ENCODE measurements around the gene GRAP2. TPM values are rescaled to one million over a fixed set of nuclear protein-coding genes. Genes with fewer than 3 reads are reported as not detected.

GRAP2 gene
- total RNA-seq, 1 experiment from 2014 or later: 0.12 TPM

GRCh38 chr22:39906207-39906606 is 5.3 kb downstream of the GRAP2 start:
- no peaks in the 10 kb centered on the region for H3K36me3 Mint-ChIP-seq (ENCODE audit: insufficient read depth, unreplicated experiment)
- ChIA-PET POLR2A (no interaction called here), CTCF (no interaction called here)
- intact Hi-C loops (cut with micrococcal nuclease): no loop called here
- H3K4me1 Mint-ChIP-seq (ENCODE audit: insufficient read depth, unreplicated experiment): no peaks in the 10 kb centered on the region
- H3K9me3 Mint-ChIP-seq (ENCODE audit: unreplicated experiment): no peaks in the 10 kb centered on the region
- H3K4me3 Mint-ChIP-seq (ENCODE audit: unreplicated experiment): no peak overlapping the region
- DNase-seq (ENCODE audit: unreplicated experiment): no peak
- peaks cover 22% of the 10 kb centered on the region for H3K27me3 Mint-ChIP-seq (ENCODE audit: insufficient read depth, unreplicated experiment)
- TF ChIP-seq CTCF (IDR thresholded peaks at IDR 0.05; ENCODE audit: unreplicated experiment): no peak
- H3K27ac Mint-ChIP-seq (ENCODE audit: low read depth, unreplicated experiment): no peak overlapping the region
- no TSS peak for BruUV-seq (replicated peaks)

GRCh38 chr22:39907047-39907446 is 6.2 kb downstream of the GRAP2 start:
- CTCF ChIA-PET: no interaction called here
- no peak overlapping the region for H3K4me3 Mint-ChIP-seq (ENCODE audit: unreplicated experiment)
- POLR2A ChIA-PET: no interaction called here
- no peak for TF ChIP-seq CTCF (IDR thresholded peaks at IDR 0.05; ENCODE audit: unreplicated experiment)
- no peaks in the 10 kb centered on the region for H3K36me3 Mint-ChIP-seq (ENCODE audit: insufficient read depth, unreplicated experiment)
- no peak overlapping the region for H3K27ac Mint-ChIP-seq (ENCODE audit: low read depth, unreplicated experiment)
- peaks cover 16% of the 10 kb centered on the region for H3K27me3 Mint-ChIP-seq (ENCODE audit: insufficient read depth, unreplicated experiment)
- DNase-seq (ENCODE audit: unreplicated experiment): no peak
- no TSS peak for BruUV-seq (replicated peaks)
- H3K9me3 Mint-ChIP-seq (ENCODE audit: unreplicated experiment): no peaks in the 10 kb centered on the region
- intact Hi-C loops (cut with micrococcal nuclease): no loop called here
- no peaks in the 10 kb centered on the region for H3K4me1 Mint-ChIP-seq (ENCODE audit: insufficient read depth, unreplicated experiment)

- no peaks in the 10 kb centered on the region for H3K4me1 Mint-ChIP-seq (ENCODE audit: insufficient read depth, unreplicated experiment)
- intact Hi-C loops (cut with micrococcal nuclease): no loop called here
- no peaks in the 10 kb centered on the region for H3K9me3 Mint-ChIP-seq (ENCODE audit: unreplicated experiment)
- peaks cover 18% of the 10 kb centered on the region for H3K27me3 Mint-ChIP-seq (ENCODE audit: insufficient read depth, unreplicated experiment)
- no peak for TF ChIP-seq CTCF (IDR thresholded peaks at IDR 0.05; ENCODE audit: unreplicated experiment)
- DNase-seq (ENCODE audit: unreplicated experiment): no peak
- no peak overlapping the region for H3K4me3 Mint-ChIP-seq (ENCODE audit: unreplicated experiment)
- BruUV-seq (replicated peaks): no TSS peak
- no peaks in the 10 kb centered on the region for H3K36me3 Mint-ChIP-seq (ENCODE audit: insufficient read depth, unreplicated experiment)
- no peak overlapping the region for H3K27ac Mint-ChIP-seq (ENCODE audit: low read depth, unreplicated experiment)
- POLR2A ChIA-PET: interaction anchor here (0.6 kb wide), 1 partner anchor 75 kb away, joined by 3 read pairs; no protein-coding TSS in a partner anchor
- CTCF ChIA-PET: interaction anchor here (1.2 kb wide), 1 partner anchor 12 kb away, joined by 4 read pairs; no protein-coding TSS in a partner anchor
These were observed 6.8 kb downstream of the GRAP2 start for GRCh38 chr22:39907605-39908097.

GRCh38 chr22:39908136-39908535 is 7.3 kb downstream of the GRAP2 start:
- H3K27ac Mint-ChIP-seq (ENCODE audit: low read depth, unreplicated experiment): no peak overlapping the region
- no peaks in the 10 kb centered on the region for H3K4me1 Mint-ChIP-seq (ENCODE audit: insufficient read depth, unreplicated experiment)
- peaks cover 23% of the 10 kb centered on the region for H3K27me3 Mint-ChIP-seq (ENCODE audit: insufficient read depth, unreplicated experiment)
- no peak for TF ChIP-seq CTCF (IDR thresholded peaks at IDR 0.05; ENCODE audit: unreplicated experiment)
- H3K9me3 Mint-ChIP-seq (ENCODE audit: unreplicated experiment): no peaks in the 10 kb centered on the region
- intact Hi-C loops (cut with micrococcal nuclease): no loop called here
- ChIA-PET POLR2A (interaction anchor here (0.6 to 1.4 kb wide), 4 partner anchors 11 to 162 kb away, joined by 3 to 4 read pairs (median 3); no protein-coding TSS in a partner anchor), CTCF (interaction anchor here (1.2 kb wide), 1 partner anchor 12 kb away, joined by 4 read pairs; no protein-coding TSS in a partner anchor)
- H3K36me3 Mint-ChIP-seq (ENCODE audit: insufficient read depth, unreplicated experiment): no peaks in the 10 kb centered on the region
- BruUV-seq (replicated peaks): no TSS peak
- no peak overlapping the region for H3K4me3 Mint-ChIP-seq (ENCODE audit: unreplicated experiment)
- DNase-seq (ENCODE audit: unreplicated experiment): no peak
